GM23338 (cell line): ENCODE measurements around the gene KIF21A. TPM values are rescaled to one million over a fixed set of nuclear protein-coding genes. Genes with fewer than 3 reads are reported as not detected.

Source experiments
- ATAC-seq: fragments of 200-7000 bp; cut with Tn5 transposase; 3 replicates; pipeline ENCODE4 v1.9.1; 2020
- DNase-seq: peaks from one replicate; pipeline ENCODE4 v3.0.0-alpha.2; 2015; ENCODE audit warnings: low spot score
- H2AFZ ChIP-seq: fragments of 200-600 bp; sonication (generic); 2 replicates; pipeline ENCODE4 v1.8.0; 2016; ENCODE audit warnings: antibody characterized with exemption, mild to moderate bottlenecking, moderate library complexity
- H3F3A ChIP-seq: fragments of 200-600 bp; sonication (generic); replicated peaks from 2 replicates; pipeline ENCODE4 v1.8.0; 2017; ENCODE audit warnings: antibody characterized with exemption, mixed run types, low read depth
- H3K27ac ChIP-seq: fragments of 200-600 bp; sonication (generic); 2 replicates; pipeline ENCODE4 v1.6.1; 2016; ENCODE audit warnings: low read depth
- H3K27me3 ChIP-seq: fragments of 200-600 bp; sonication (generic); 2 replicates; pipeline ENCODE4 v1.8.0; 2016; ENCODE audit warnings: mild to moderate bottlenecking, mixed run types, moderate library complexity; ENCODE audit not compliant: insufficient read depth
- H3K36me3 ChIP-seq: fragments of 200-600 bp; sonication (generic); 2 replicates; pipeline ENCODE4 v1.8.0; 2016; ENCODE audit warnings: mild to moderate bottlenecking; ENCODE audit not compliant: insufficient read depth
- H3K4me1 ChIP-seq: fragments of 200-600 bp; sonication (generic); 2 replicates; pipeline ENCODE4 v1.8.0; 2016; ENCODE audit warnings: mild to moderate bottlenecking, moderate library complexity; ENCODE audit not compliant: insufficient read depth
- H3K4me2 ChIP-seq: fragments of 200-600 bp; sonication (generic); 2 replicates; pipeline ENCODE4 v1.7.1; 2017; ENCODE audit warnings: mixed run types
- H3K4me3 ChIP-seq: fragments of 200-600 bp; sonication (generic); 2 replicates; pipeline ENCODE4 v1.6.1; 2016; ENCODE audit warnings: mixed run types
- H3K79me2 ChIP-seq: fragments of 200-600 bp; sonication (generic); replicated peaks from 2 replicates; pipeline ENCODE4 v1.8.0; 2017; ENCODE audit warnings: mild to moderate bottlenecking; ENCODE audit not compliant: insufficient read depth
- H3K9me2 ChIP-seq: fragments of 200-600 bp; sonication (generic); 2 replicates; pipeline ENCODE4 v1.8.0; 2017; ENCODE audit not compliant: insufficient read depth
- H4K20me1 ChIP-seq: fragments of 200-600 bp; sonication (generic); replicated peaks from 2 replicates; pipeline ENCODE4 v1.8.0; 2017; ENCODE audit warnings: mild to moderate bottlenecking; ENCODE audit not compliant: insufficient read depth
- H3K27ac Mint-ChIP-seq: 2 replicates; pipeline ENCODE4 v1.8.0; 2020; ENCODE audit warnings: inconsistent platforms, mild to moderate bottlenecking, moderate library complexity, mixed read lengths
- H3K27me3 Mint-ChIP-seq: 3 replicates; pipeline ENCODE4 v1.8.0; 2022; ENCODE audit warnings: low read depth, mild to moderate bottlenecking, moderate library complexity, mixed read lengths, inconsistent platforms; ENCODE audit not compliant: insufficient read depth, poor library complexity
- H3K36me3 Mint-ChIP-seq: 3 replicates; pipeline ENCODE4 v1.8.0; 2021; ENCODE audit warnings: low read depth, mild to moderate bottlenecking, inconsistent platforms, moderate library complexity, mixed read lengths
- H3K4me1 Mint-ChIP-seq: 3 replicates; pipeline ENCODE4 v1.8.0; 2020; ENCODE audit warnings: mild to moderate bottlenecking, inconsistent platforms, mixed read lengths
- H3K4me3 Mint-ChIP-seq: 3 replicates; pipeline ENCODE4 v1.8.0; 2021; ENCODE audit warnings: moderate library complexity, mild to moderate bottlenecking, inconsistent platforms, mixed read lengths
- H3K9me3 Mint-ChIP-seq: 3 replicates; pipeline ENCODE4 v1.8.0; 2020; ENCODE audit warnings: moderate library complexity, mild to moderate bottlenecking, inconsistent platforms, mixed read lengths
- EZH2phosphoT487 ChIP-seq: fragments of 200-600 bp; sonication (generic); IDR thresholded peaks from one replicate; pipeline ENCODE4 v1.8.1; 2018; ENCODE audit warnings: antibody characterized with exemption; ENCODE audit not compliant: unreplicated experiment
- POLR2AphosphoS5 ChIP-seq: IDR thresholded peaks from 2 replicates; pipeline ENCODE4 v1.6.1; 2016; ENCODE audit warnings: antibody characterized with exemption, low read depth
- ZNF114 ChIP-seq: fragments of 250-450 bp; sonication (Bioruptor Pico); IDR thresholded peaks from 2 replicates; pipeline ENCODE4 v1.5.0; 2020; ENCODE audit warnings: mild to moderate bottlenecking, moderate library complexity
- polyA plus RNA-seq: library from polyadenylated mRNA; unstranded; fragments of >200 nt; fragmentation: Nextera tagmentation; extraction: Ambion mirVana; gene quantifications from 2 replicates; pipeline ENCODE4 v1.2.1, GENCODE V29; 2016
- total RNA-seq: library from RNA; depleted of rRNA; stranded (reverse); fragments of >200 nt; shearing (Covaris generic); gene quantifications from 2 replicates; pipeline ENCODE4 v1.2.3, GENCODE V29; 2014
- TF ChIP-seq, protein P1 (sequence below), 2 experiments: fragments of 200-600 bp in 1 of 2; sonication (generic) in 1 of 2; conservative IDR thresholded peaks; 2 replicates each; pipeline versions ENCODE4 v1.5.1 to v1.6.1; 2016 to 2017; ENCODE audit warnings: antibody characterized with exemption in 2 of 2, low read depth in 2 of 2, mild to moderate bottlenecking in 2 of 2, moderate library complexity in 1 of 2
- TF ChIP-seq, protein P2 (sequence below): fragments of 250-450 bp; sonication (Bioruptor Pico); IDR thresholded peaks from 2 replicates; pipeline ENCODE4 v1.5.0; 2020; ENCODE audit warnings: mild to moderate bottlenecking, moderate library complexity

Gene KIF21A
- total and polyA plus RNA-seq, 2 experiments from 2014 or later: 28.8 to 32.0 TPM

DNA sequence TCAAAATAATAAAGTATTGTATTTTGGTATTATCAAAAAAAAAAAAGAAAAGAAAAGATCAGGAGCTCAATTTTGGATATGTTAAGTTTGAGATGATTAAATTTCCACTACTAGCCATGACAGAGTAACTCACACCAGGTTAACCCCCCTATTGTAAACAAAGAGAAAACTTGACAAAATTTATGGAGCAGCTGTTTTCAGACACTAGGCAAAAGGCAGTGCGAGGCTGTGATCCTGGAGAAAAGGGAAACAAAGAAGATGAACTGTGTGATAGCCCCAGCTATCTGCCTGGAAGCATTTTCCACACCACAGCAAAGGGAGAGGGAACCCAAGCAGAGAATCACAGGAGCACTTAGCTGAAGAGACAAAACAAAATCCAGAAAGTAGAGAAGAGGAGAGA is 145.0 kb downstream of the KIF21A start:
- Histone ChIP-seq H3K4me1 (no peaks in the 10 kb centered on the region), H3K27ac (no peak overlapping the region), H3K79me2 (no peaks in the 10 kb centered on the region), H3K27me3 (no peaks in the 10 kb centered on the region), H3F3A (no peaks in the 10 kb centered on the region), H2AFZ (no peak overlapping the region), H4K20me1 (no peaks in the 10 kb centered on the region), H3K4me2 (no peak overlapping the region), H3K9me2 (no peaks in the 10 kb centered on the region), H3K36me3 (no peaks in the 10 kb centered on the region), H3K4me3 (no peak overlapping the region)
- DNase-seq (no peak), ATAC-seq (no peak)
- H3K4me3 Mint-ChIP-seq: no peak overlapping the region
- TF ChIP-seq, protein P1, sequence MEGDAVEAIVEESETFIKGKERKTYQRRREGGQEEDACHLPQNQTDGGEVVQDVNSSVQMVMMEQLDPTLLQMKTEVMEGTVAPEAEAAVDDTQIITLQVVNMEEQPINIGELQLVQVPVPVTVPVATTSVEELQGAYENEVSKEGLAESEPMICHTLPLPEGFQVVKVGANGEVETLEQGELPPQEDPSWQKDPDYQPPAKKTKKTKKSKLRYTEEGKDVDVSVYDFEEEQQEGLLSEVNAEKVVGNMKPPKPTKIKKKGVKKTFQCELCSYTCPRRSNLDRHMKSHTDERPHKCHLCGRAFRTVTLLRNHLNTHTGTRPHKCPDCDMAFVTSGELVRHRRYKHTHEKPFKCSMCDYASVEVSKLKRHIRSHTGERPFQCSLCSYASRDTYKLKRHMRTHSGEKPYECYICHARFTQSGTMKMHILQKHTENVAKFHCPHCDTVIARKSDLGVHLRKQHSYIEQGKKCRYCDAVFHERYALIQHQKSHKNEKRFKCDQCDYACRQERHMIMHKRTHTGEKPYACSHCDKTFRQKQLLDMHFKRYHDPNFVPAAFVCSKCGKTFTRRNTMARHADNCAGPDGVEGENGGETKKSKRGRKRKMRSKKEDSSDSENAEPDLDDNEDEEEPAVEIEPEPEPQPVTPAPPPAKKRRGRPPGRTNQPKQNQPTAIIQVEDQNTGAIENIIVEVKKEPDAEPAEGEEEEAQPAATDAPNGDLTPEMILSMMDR (conservative IDR thresholded peaks at IDR 0.05; ENCODE audit: low read depth in 2 of 2): no peak
- TF ChIP-seq POLR2AphosphoS5 (no peak), ZNF114 (CRISPR knock-in tag) (no peak), EZH2phosphoT487 (no peak)
- TF ChIP-seq, protein P2, sequence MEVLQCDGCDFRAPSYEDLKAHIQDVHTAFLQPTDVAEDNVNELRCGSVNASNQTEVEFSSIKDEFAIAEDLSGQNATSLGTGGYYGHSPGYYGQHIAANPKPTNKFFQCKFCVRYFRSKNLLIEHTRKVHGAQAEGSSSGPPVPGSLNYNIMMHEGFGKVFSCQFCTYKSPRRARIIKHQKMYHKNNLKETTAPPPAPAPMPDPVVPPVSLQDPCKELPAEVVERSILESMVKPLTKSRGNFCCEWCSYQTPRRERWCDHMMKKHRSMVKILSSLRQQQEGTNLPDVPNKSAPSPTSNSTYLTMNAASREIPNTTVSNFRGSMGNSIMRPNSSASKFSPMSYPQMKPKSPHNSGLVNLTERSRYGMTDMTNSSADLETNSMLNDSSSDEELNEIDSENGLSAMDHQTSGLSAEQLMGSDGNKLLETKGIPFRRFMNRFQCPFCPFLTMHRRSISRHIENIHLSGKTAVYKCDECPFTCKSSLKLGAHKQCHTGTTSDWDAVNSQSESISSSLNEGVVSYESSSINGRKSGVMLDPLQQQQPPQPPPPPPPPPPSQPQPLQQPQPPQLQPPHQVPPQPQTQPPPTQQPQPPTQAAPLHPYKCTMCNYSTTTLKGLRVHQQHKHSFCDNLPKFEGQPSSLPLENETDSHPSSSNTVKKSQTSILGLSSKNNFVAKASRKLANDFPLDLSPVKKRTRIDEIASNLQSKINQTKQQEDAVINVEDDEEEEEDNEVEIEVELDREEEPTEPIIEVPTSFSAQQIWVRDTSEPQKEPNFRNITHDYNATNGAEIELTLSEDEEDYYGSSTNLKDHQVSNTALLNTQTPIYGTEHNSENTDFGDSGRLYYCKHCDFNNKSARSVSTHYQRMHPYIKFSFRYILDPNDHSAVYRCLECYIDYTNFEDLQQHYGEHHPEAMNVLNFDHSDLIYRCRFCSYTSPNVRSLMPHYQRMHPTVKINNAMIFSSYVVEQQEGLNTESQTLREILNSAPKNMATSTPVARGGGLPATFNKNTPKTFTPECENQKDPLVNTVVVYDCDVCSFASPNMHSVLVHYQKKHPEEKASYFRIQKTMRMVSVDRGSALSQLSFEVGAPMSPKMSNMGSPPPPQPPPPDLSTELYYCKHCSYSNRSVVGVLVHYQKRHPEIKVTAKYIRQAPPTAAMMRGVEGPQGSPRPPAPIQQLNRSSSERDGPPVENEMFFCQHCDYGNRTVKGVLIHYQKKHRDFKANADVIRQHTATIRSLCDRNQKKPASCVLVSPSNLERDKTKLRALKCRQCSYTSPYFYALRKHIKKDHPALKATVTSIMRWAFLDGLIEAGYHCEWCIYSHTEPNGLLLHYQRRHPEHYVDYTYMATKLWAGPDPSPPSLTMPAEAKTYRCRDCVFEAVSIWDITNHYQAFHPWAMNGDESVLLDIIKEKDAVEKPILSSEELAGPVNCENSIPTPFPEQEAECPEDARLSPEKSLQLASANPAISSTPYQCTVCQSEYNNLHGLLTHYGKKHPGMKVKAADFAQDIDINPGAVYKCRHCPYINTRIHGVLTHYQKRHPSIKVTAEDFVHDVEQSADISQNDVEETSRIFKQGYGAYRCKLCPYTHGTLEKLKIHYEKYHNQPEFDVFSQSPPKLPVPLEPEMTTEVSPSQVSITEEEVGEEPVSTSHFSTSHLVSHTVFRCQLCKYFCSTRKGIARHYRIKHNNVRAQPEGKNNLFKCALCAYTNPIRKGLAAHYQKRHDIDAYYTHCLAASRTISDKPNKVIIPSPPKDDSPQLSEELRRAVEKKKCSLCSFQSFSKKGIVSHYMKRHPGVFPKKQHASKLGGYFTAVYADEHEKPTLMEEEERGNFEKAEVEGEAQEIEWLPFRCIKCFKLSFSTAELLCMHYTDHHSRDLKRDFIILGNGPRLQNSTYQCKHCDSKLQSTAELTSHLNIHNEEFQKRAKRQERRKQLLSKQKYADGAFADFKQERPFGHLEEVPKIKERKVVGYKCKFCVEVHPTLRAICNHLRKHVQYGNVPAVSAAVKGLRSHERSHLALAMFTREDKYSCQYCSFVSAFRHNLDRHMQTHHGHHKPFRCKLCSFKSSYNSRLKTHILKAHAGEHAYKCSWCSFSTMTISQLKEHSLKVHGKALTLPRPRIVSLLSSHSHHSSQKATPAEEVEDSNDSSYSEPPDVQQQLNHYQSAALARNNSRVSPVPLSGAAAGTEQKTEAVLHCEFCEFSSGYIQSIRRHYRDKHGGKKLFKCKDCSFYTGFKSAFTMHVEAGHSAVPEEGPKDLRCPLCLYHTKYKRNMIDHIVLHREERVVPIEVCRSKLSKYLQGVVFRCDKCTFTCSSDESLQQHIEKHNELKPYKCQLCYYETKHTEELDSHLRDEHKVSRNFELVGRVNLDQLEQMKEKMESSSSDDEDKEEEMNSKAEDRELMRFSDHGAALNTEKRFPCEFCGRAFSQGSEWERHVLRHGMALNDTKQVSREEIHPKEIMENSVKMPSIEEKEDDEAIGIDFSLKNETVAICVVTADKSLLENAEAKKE (CRISPR knock-in tag): no peak
- H3K36me3 Mint-ChIP-seq: peaks cover 10% of the 10 kb centered on the region
- H3K4me1 Mint-ChIP-seq: peaks cover 4% of the 10 kb centered on the region
- H3K9me3 Mint-ChIP-seq: no peaks in the 10 kb centered on the region
- no peaks in the 10 kb centered on the region for H3K27me3 Mint-ChIP-seq
- no peak overlapping the region for H3K27ac Mint-ChIP-seq
